GM19395 (cell line): Measurements from ENCODE around the gene PCSK2.

Experiments used
- ATAC-seq: cut with Tn5 transposase; IDR thresholded peaks from one replicate; pipeline ENCODE4 v1.9.1; 2021; ENCODE audit warnings: mild to moderate bottlenecking, moderate library complexity; ENCODE audit not compliant: unreplicated experiment

Gene PCSK2

GRCh38 chr20:17390655-17391054 is 163.8 kb downstream of the PCSK2 start:
- no peak for ATAC-seq

- no peak for ATAC-seq
Observed at GRCh38 chr20:17391127-17391771, 164.4 kb downstream of the PCSK2 start.

- no peak for ATAC-seq
Observed at GRCh38 chr20:17394411-17394810, 167.6 kb downstream of the PCSK2 start.

- ATAC-seq: peak; percentile 95
Observed at GRCh38 chr20:17395729-17396128, 168.9 kb downstream of the PCSK2 start.

GRCh38 chr20:17399303-17399985 is 172.6 kb downstream of the PCSK2 start:
- ATAC-seq: no peak

GRCh38 chr20:17403461-17403860 is 176.6 kb downstream of the PCSK2 start:
- no peak for ATAC-seq

- no peak for ATAC-seq
Observed at GRCh38 chr20:17406051-17406590, 179.3 kb downstream of the PCSK2 start.

GRCh38 chr20:17407550-17407949 is 180.7 kb downstream of the PCSK2 start:
- no peak for ATAC-seq

GRCh38 chr20:17417225-17417624 is 190.4 kb downstream of the PCSK2 start:
- no peak for ATAC-seq

GRCh38 chr20:17418737-17419136 is 191.9 kb downstream of the PCSK2 start:
- no peak for ATAC-seq

- ATAC-seq: no peak
Observed at GRCh38 chr20:17419479-17420041, 192.7 kb downstream of the PCSK2 start.

- ATAC-seq: no peak
Observed at GRCh38 chr20:17421493-17421892, 194.7 kb downstream of the PCSK2 start.

- no peak for ATAC-seq
Observed at GRCh38 chr20:17423782-17424181, 196.9 kb downstream of the PCSK2 start.

GRCh38 chr20:17427638-17428037 is 200.8 kb downstream of the PCSK2 start:
- ATAC-seq: no peak

- no peak for ATAC-seq
Observed at GRCh38 chr20:17430125-17430950, 203.5 kb downstream of the PCSK2 start.

- peak; percentile 67 for ATAC-seq
Observed at GRCh38 chr20:17431621-17432364, 205.0 kb downstream of the PCSK2 start.

GRCh38 chr20:17436664-17437063 is 209.8 kb downstream of the PCSK2 start:
- ATAC-seq: no peak

GRCh38 chr20:17437251-17437650 is 210.4 kb downstream of the PCSK2 start:
- no peak for ATAC-seq

GRCh38 chr20:17438436-17439039 is 211.7 kb downstream of the PCSK2 start:
- ATAC-seq: no peak
